Raji (cell line): ENCODE data around the gene PLPPR5.

Experiments
- POLR2A ChIP-seq: IDR thresholded peaks from 2 replicates; pipeline ENCODE4 v1.6.1; 2011; ENCODE audit warnings: low read depth, low read length, control low read depth; ENCODE audit not compliant: insufficient read depth

Gene PLPPR5

GRCh38 chr1:98981917-98982513, 22.6 kb downstream of the PLPPR5 start:
- TF ChIP-seq POLR2A, result no peak

DNA sequence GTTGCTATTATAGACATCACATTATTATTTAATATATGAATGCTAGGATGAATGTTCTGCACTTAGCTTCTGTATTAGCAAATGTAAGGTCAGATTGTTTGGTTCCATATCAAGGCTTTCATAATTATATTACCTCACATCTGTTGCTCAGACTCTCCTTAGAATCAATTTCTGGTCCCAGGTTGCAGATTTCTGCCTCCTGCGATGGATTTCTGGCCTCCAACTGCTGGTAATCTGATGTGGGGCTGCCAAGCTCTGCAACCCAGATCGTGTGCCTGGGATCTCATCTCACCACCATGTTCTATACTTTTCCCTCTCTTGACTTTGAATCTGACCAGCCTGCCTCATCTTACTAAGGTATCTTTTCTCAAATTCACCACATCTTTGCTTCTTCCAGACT, 25.2 kb downstream of the PLPPR5 start:
- no peak for TF ChIP-seq POLR2A

DNA sequence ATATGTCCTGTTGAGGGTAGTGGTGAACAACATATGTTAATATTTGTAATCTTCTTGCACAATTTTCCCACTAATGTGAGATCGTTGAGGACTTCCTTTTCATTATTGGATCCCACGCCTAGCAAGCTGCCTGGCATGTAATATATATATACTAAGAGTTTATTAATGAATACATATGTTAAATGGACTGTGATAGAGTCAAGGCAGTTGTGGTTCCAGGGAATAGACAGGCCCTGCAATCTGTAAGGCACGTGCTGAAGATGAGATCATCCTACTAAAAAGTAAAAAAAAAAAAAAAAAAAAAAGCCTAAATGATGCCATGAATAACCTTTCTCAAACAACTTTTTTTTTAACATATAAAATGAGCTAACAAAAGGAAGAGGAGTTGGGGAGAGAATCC, 28.9 kb downstream of the PLPPR5 start:
- TF ChIP-seq POLR2A, result no peak

GRCh38 chr1:98975113-98975512, 29.5 kb downstream of the PLPPR5 start:
- TF ChIP-seq POLR2A, result no peak

- no peak for TF ChIP-seq POLR2A
These were observed 34.7 kb downstream of the PLPPR5 start for GRCh38 chr1:98969798-98970490.

DNA sequence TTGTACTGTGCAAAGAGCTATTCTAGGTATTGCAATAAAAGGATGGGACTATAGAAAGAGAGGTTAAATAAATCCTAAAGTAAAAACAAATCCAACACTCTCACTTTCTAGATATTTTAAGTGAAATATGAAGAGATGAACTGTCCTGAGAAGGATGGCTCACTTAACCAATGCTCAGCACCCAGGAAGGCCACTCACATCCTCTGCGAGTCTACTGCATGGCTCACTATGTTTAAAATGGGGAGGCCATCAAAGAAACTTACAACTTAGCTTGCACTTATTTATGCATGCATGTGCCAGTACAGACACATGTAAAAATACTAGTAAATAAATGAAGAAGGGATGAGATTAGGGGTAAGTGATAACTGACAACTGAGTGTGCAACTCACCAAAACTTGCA, 37.5 kb downstream of the PLPPR5 start:
- TF ChIP-seq POLR2A, result no peak

- no peak for TF ChIP-seq POLR2A
These were observed 39.3 kb downstream of the PLPPR5 start for GRCh38 chr1:98965394-98965793.

DNA sequence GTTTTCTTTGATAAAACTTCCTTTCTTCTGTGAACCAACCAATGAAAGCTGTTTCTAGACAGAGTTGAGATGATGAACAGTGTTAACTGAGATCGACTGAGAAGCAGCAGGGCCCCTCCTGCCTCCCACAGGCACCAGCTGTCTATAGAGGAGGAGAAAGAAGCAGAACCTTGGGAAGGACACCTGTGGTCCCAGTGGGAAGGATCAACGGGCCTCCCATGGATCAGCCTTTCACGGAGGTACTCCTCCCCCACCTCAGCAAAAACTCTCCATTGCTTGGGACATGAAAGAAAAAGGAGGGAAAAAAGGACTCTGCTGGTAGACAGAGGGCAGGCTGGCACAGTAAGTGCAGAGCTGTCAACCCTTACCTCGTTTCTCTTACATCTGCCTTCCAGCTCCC, 40.5 kb downstream of the PLPPR5 start:
- TF ChIP-seq POLR2A, result no peak

- no peak for TF ChIP-seq POLR2A
These were observed 41.5 kb downstream of the PLPPR5 start for GRCh38 chr1:98963064-98963758.

GRCh38 chr1:98962156-98962555, 42.5 kb downstream of the PLPPR5 start:
- no peak for TF ChIP-seq POLR2A

DNA sequence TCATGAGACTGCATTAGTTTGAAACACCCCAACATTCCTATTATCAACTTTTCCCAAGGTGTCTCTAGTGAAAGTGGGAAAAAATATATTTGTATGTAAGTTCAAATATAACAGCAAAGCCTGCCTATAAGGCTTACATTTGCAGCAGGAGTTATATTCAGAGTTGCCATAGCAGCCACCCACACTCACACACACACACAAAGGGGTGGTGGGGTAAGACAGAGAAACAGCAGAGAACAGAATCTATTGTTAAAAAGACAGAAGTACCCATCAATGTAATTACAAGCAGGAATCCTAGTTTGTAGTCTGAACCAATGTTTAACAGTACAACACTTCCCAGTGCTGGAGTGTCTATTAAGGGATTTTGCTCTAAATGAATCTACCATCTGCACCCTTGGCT, 55.0 kb downstream of the PLPPR5 start:
- TF ChIP-seq POLR2A, result no peak

- no peak for TF ChIP-seq POLR2A
These were observed 55.5 kb downstream of the PLPPR5 start for GRCh38 chr1:98949166-98949565.

DNA sequence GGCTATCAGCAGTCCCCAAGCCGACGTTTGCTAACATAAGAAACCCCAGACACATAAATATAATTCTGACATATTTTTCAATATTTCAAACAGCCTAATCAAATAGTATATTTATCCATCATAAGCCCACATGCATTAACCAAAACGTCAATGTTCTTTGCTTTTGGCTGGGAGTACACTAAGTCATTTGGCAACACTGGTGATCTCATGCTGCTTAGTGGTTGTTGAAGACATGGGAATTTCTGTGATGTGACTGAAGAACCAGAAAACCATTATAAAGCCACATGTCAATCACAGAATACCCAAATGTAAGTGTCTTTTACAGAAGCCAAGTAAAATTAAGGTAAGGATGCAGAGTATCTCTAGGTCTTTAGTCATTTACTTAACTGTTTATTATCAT, 57.6 kb downstream of the PLPPR5 start:
- no peak for TF ChIP-seq POLR2A

GRCh38 chr1:98940722-98941079, 64.0 kb downstream of the PLPPR5 start:
- TF ChIP-seq POLR2A, result no peak

GRCh38 chr1:98940069-98940721, 64.5 kb downstream of the PLPPR5 start:
- no peak for TF ChIP-seq POLR2A

DNA sequence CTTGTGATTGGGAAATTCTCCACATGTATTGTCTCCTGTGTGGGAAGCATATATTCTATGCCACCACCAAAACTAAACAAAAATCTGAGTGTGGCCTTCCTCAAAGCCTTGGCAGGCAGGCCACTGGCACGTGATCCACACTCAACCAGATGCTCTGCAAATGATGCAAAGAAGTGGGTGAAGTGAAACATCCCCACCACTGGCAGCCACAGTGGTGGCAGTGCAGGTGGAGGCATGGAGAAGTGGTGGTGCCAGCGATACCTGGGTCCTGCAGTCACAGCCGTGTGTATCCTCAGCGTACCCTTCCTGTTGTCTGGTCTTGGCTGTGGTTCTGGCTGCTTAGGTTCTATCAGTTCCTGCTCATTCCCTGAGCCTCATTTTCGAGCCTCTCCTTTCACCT, 65.2 kb downstream of the PLPPR5 start:
- TF ChIP-seq POLR2A, result no peak

- TF ChIP-seq POLR2A, result no peak
These were observed 67.3 kb downstream of the PLPPR5 start for GRCh38 chr1:98937347-98937746.

GRCh38 chr1:98932184-98932583, 72.5 kb downstream of the PLPPR5 start:
- TF ChIP-seq POLR2A, result no peak
